Osteoblast (primary cell): ENCODE measurements around the gene MAPK11. TPM values are rescaled to one million over a fixed set of nuclear protein-coding genes. Genes with fewer than 3 reads are reported as not detected.

ENCODE experiments used
- DNase-seq: peaks from one replicate; pipeline ENCODE4 v3.0.0; 2011; ENCODE audit warnings: low spot score, mixed read lengths; ENCODE audit not compliant: insufficient read length; ENCODE audit errors: missing footprints
- H2AFZ ChIP-seq: 2 replicates; pipeline ENCODE4 v1.6.0; 2011; ENCODE audit warnings: mild to moderate bottlenecking, low read length
- H3K27ac ChIP-seq: 2 replicates; pipeline ENCODE4 v1.5.1; 2011; ENCODE audit warnings: mild to moderate bottlenecking, low read depth, low read length, moderate library complexity
- H3K27me3 ChIP-seq: 2 replicates; pipeline ENCODE4 v1.6.0; 2012; ENCODE audit warnings: mild to moderate bottlenecking, control low read depth, inconsistent platforms, low read length, moderate library complexity; ENCODE audit not compliant: insufficient read depth
- H3K36me3 ChIP-seq: 2 replicates; pipeline ENCODE4 v1.5.1; 2011; ENCODE audit warnings: mild to moderate bottlenecking, low read length, control low read depth, moderate library complexity; ENCODE audit not compliant: insufficient read depth
- H3K4me1 ChIP-seq: 2 replicates; pipeline ENCODE4 v1.5.1; 2011; ENCODE audit warnings: mild to moderate bottlenecking, low read length, control low read depth, moderate library complexity; ENCODE audit not compliant: insufficient read depth
- H3K4me2 ChIP-seq: 2 replicates; pipeline ENCODE4 v1.6.0; 2011; ENCODE audit warnings: mild to moderate bottlenecking, low read length; ENCODE audit not compliant: insufficient read depth
- H3K4me3 ChIP-seq: fragments of 200-600 bp; sonication (generic); 3 replicates; pipeline ENCODE4 v1.5.1; 2012; ENCODE audit warnings: mild to moderate bottlenecking, low read length, inconsistent platforms; ENCODE audit not compliant: insufficient read depth
- H3K79me2 ChIP-seq: 2 replicates; pipeline ENCODE4 v1.6.0; 2012; ENCODE audit warnings: mild to moderate bottlenecking, low read length, control low read depth, inconsistent platforms; ENCODE audit not compliant: insufficient read depth
- H3K9me3 ChIP-seq: 2 replicates; pipeline ENCODE4 v1.5.1; 2011; ENCODE audit warnings: low read depth, low read length, control low read depth
- H4K20me1 ChIP-seq: 2 replicates; pipeline ENCODE4 v1.6.0; 2012; ENCODE audit warnings: mild to moderate bottlenecking, low read length, control low read depth; ENCODE audit not compliant: insufficient read depth
- total RNA-seq: library from RNA; depleted of rRNA; stranded (reverse); fragments of >200 nt; gene quantifications from 2 replicates; pipeline ENCODE4 v1.2.3, GENCODE V29; 2012
- TF ChIP-seq, protein P1 (sequence below): IDR thresholded peaks from 2 replicates; pipeline ENCODE4 v1.5.1; 2011; ENCODE audit warnings: mild to moderate bottlenecking, low read depth, low read length, moderate library complexity; ENCODE audit errors: extremely low read depth

MAPK11 gene
- total RNA-seq, 1 donor: 6.2 TPM

DNA sequence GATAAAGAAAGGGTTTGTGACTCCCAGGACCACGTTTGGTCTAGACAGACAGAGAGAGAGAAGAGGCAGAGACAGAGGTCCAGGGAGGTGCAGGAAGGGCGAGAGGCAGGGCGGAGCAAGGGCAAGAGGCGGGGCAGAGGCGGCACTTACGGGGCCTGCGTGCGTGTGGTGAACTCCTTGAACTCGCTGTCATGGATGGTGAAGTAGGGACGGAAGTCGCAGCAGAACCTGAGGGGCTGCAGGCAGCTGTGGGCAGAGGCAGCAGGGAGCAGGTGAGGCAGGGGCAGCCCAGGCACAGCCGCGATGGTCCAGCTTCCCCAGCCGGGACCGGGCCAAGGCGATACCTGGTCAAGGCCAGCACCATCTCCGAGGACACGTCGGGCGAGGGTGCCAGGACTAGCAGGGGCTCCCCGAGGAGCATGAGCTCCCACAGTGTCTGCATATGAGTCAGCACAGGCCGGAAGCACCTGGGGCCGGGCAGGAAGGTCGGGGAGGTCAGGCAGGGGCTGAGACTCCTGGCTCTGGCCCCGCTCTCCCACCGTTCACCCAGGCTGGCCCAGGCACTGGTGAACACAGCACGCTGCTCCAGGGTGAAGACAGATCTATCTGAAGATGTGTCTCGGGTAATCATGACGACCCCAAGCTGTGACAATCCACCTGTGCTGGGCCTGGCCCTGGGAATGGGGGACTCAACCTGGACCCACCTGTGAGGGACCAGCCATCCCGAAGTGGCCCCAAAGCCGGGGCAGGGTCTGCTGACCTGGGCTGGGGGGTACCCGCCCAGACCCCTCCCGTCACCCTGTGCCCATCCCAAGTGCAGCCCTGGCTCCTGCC lies 44.5 kb upstream of the MAPK11 start:
- Histone ChIP-seq H2AFZ (no peak overlapping the region), H3K4me3 (no peak overlapping the region), H3K36me3 (no peaks in the 10 kb centered on the region), H3K9me3 (no peaks in the 10 kb centered on the region), H3K4me2 (no peak overlapping the region), H3K79me2 (no peaks in the 10 kb centered on the region), H3K27ac (no peak overlapping the region), H3K27me3 (no peaks in the 10 kb centered on the region), H4K20me1 (no peaks in the 10 kb centered on the region), H3K4me1 (peaks cover under 1% of the 10 kb centered on the region)
- DNase-seq: peak; percentile 66
- TF ChIP-seq, protein P1, sequence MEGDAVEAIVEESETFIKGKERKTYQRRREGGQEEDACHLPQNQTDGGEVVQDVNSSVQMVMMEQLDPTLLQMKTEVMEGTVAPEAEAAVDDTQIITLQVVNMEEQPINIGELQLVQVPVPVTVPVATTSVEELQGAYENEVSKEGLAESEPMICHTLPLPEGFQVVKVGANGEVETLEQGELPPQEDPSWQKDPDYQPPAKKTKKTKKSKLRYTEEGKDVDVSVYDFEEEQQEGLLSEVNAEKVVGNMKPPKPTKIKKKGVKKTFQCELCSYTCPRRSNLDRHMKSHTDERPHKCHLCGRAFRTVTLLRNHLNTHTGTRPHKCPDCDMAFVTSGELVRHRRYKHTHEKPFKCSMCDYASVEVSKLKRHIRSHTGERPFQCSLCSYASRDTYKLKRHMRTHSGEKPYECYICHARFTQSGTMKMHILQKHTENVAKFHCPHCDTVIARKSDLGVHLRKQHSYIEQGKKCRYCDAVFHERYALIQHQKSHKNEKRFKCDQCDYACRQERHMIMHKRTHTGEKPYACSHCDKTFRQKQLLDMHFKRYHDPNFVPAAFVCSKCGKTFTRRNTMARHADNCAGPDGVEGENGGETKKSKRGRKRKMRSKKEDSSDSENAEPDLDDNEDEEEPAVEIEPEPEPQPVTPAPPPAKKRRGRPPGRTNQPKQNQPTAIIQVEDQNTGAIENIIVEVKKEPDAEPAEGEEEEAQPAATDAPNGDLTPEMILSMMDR: no peak

DNA sequence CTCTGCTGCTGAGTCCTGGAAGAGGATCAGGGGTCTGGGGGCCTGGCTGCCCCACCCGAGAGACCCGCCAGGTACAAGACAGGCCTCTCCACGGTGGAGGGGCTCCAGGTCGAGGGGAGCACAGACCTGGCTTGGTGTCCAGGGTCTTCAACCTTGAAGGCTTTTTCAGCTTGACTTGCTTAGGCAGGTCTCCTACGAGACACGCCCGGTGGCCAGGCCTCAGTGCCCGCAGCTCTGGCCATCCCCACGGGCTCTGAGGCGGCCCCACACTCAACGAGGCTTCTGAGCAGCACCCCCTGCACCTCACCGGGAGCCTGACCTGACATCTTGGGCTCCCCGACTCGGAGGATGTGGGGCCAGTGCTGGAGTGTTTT lies 43.9 kb upstream of the MAPK11 start:
- no peak overlapping the region for H2AFZ ChIP-seq

DNA sequence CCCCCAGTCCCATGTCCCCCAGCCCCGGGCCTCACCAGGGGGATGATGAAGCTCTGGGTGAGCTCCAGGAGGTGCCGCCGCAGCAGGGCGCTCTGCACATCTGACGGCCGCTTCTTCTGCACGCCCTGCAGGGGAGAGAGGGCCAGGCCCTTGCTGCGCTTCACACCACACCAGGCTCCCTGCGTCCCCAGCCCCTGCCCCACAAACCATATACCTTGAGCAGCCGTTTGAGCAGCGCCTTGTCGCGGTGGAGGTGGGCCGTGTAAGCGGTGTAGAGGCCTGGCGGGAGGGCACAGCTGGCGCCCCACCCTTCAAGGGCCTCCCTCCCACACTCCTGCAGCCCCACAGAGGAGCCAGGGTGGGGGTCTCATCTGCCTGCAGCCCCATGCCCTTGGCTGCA lies 43.4 kb upstream of the MAPK11 start:
- H3K4me2 ChIP-seq: no peak overlapping the region
- TF ChIP-seq, protein P1: no peak
- no peaks in the 10 kb centered on the region for H4K20me1 ChIP-seq
- H3K27me3 ChIP-seq: no peaks in the 10 kb centered on the region
- H3K4me3 ChIP-seq: no peak overlapping the region
- DNase-seq: peak; percentile 62
- H3K27ac ChIP-seq: no peak overlapping the region
- H3K9me3 ChIP-seq: no peaks in the 10 kb centered on the region
- H3K4me1 ChIP-seq: peaks cover 10% of the 10 kb centered on the region
- H3K79me2 ChIP-seq: no peaks in the 10 kb centered on the region
- H2AFZ ChIP-seq: no peak overlapping the region
- no peaks in the 10 kb centered on the region for H3K36me3 ChIP-seq

More for the DNA sequence above, 43.9 kb upstream of the MAPK11 start:
- no peaks in the 10 kb centered on the region for H3K36me3 ChIP-seq
- TF ChIP-seq, protein P1: no peak
- H3K4me1 ChIP-seq: peaks cover 5% of the 10 kb centered on the region
- H4K20me1 ChIP-seq: no peaks in the 10 kb centered on the region
- H3K4me2 ChIP-seq: no peak overlapping the region
- peak; percentile 56 for DNase-seq
- H3K4me3 ChIP-seq: no peak overlapping the region
- no peak overlapping the region for H3K27ac ChIP-seq
- no peaks in the 10 kb centered on the region for H3K27me3 ChIP-seq
- H3K79me2 ChIP-seq: no peaks in the 10 kb centered on the region
- no peaks in the 10 kb centered on the region for H3K9me3 ChIP-seq

DNA sequence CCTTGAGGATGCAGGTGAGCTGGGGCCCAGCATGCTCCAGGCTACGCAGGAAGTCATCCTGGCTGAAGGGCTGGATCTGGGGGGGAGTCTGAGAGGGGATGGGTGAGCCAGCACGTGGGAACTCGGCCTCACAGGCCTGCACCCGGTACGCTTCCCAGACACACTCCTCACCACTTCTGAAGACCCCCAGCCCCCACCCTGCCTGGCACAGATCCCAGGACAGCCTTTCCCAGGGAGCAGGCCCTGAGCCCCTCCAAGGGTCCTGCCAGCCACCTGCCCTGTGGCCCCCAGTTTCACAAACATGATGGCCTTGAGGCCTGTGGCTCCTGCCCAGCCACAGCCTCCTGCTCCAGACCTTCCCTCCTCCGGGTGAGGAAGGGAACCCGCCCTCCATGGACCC lies 42.8 kb upstream of the MAPK11 start:
- Histone ChIP-seq H3K27me3 (no peaks in the 10 kb centered on the region), H3K4me1 (peaks cover 16% of the 10 kb centered on the region), H3K9me3 (no peaks in the 10 kb centered on the region), H3K4me2 (no peak overlapping the region), H4K20me1 (no peaks in the 10 kb centered on the region), H2AFZ (no peak overlapping the region), H3K79me2 (no peaks in the 10 kb centered on the region), H3K36me3 (no peaks in the 10 kb centered on the region), H3K27ac (no peak overlapping the region), H3K4me3 (no peak overlapping the region)
- TF ChIP-seq, protein P1: no peak
- DNase-seq: peak; percentile 36
